DMS53 treated with DMSO at 0.1 percent for 48 hours (cell line): ENCODE results near the gene CHD9.
"Not testable (repeated sequence)": the region's sequence is repeated elsewhere in the genome, so short reads cannot be mapped to it uniquely, and the experiment has no call there.

Experiments used
- DNase-seq: peaks from one replicate; lab custom pipeline; 2025; ENCODE audit not compliant: unreplicated experiment; lab: John Stamatoyannopoulos, UW

The CHD9 gene

GRCh38 chr16:53054670-53055485 lies at the start of gene CHD9:
TSS of gene CHD9 (plus strand) at chr16:53054991. CDS start at chr16:53156090, 101,099 bp downstream.
- DNase-seq = peak; percentile 84

- no peak for DNase-seq
These were observed 47.7 kb upstream of the CHD9 start for GRCh38 chr16:53007095-53007494.

- DNase-seq = no peak
These were observed 40.5 kb upstream of the CHD9 start for GRCh38 chr16:53014287-53014686.

GRCh38 chr16:53018834-53019416 lies 35.9 kb upstream of the CHD9 start:
- no peak for DNase-seq

- peak; percentile 61 for DNase-seq
These were observed 32.4 kb upstream of the CHD9 start for GRCh38 chr16:53022374-53022773.

- DNase-seq = no peak
These were observed 30.7 kb upstream of the CHD9 start for GRCh38 chr16:53024045-53024444.

GRCh38 chr16:53029971-53030370 lies 24.8 kb upstream of the CHD9 start:
- no peak for DNase-seq

GRCh38 chr16:53031323-53031942 lies 23.4 kb upstream of the CHD9 start:
- DNase-seq = no peak

GRCh38 chr16:53034306-53034705 lies 20.5 kb upstream of the CHD9 start:
- no peak for DNase-seq

GRCh38 chr16:53035176-53035942 lies 19.4 kb upstream of the CHD9 start:
- no peak for DNase-seq

GRCh38 chr16:53036066-53036465 lies 18.7 kb upstream of the CHD9 start:
- DNase-seq = no peak

GRCh38 chr16:53036711-53037110 lies 18.1 kb upstream of the CHD9 start:
- DNase-seq = not testable (repeated sequence)

- no peak for DNase-seq
These were observed 14.0 kb upstream of the CHD9 start for GRCh38 chr16:53040788-53041187.

- DNase-seq = no peak
These were observed 13.3 kb upstream of the CHD9 start for GRCh38 chr16:53041320-53042051.

- no peak for DNase-seq
These were observed 12.5 kb upstream of the CHD9 start for GRCh38 chr16:53042235-53042701.

- DNase-seq = no peak
These were observed 11.4 kb upstream of the CHD9 start for GRCh38 chr16:53043428-53043831.

- no peak for DNase-seq
These were observed 10.7 kb upstream of the CHD9 start for GRCh38 chr16:53043986-53044601.

GRCh38 chr16:53045341-53046220 lies 9.2 kb upstream of the CHD9 start:
- DNase-seq = no peak

GRCh38 chr16:53047515-53047914 lies 7.3 kb upstream of the CHD9 start:
- DNase-seq = not testable (repeated sequence)
